PC-9 (cell line): ENCODE measurements around the gene CDH13. TPM values are rescaled to one million over a fixed set of nuclear protein-coding genes. Genes with fewer than 3 reads are reported as not detected.

Experiments used
- BruUV-seq: library from RNA; stranded (reverse); fragments of 400-500 nt; replicated peaks from 2 replicates; lab custom pipeline; 2021; lab: Mats Ljungman, UMichigan
- CTCF ChIA-PET: fragments of 300-600 bp; sonication (Branson Sonifier 250); formaldehyde crosslinking; loops from one replicate; lab custom pipeline; 2022; ENCODE audit warnings: antibody characterized with exemption; lab: Charles Lee
- POLR2A ChIA-PET: fragments of 300-600 bp; sonication (Branson Sonifier 250); formaldehyde crosslinking; loops from one replicate; lab custom pipeline; 2022; ENCODE audit warnings: antibody characterized with exemption; ENCODE audit not compliant: unreplicated experiment; lab: Charles Lee
- DNase-seq, 2 experiments: peaks; one replicate each; pipeline versions ENCODE4 v3.0.0 to v3.0.0-alpha.2; 2015 to 2022; ENCODE audit warnings: mixed read lengths in 1 of 2
- H2AFZ ChIP-seq: fragments of 200-600 bp; sonication (generic); 2 replicates; pipeline ENCODE4 v1.8.1; 2017; ENCODE audit warnings: antibody characterized with exemption
- H3F3A ChIP-seq: fragments of 200-600 bp; sonication (generic); 2 replicates; pipeline ENCODE4 v1.8.1; 2017; ENCODE audit warnings: antibody characterized with exemption, mild to moderate bottlenecking, low read depth; ENCODE audit not compliant: insufficient read depth
- H3K27ac ChIP-seq: fragments of 200-600 bp; sonication (generic); 2 replicates; pipeline ENCODE4 v1.6.1; 2016; ENCODE audit warnings: mixed run types
- H3K27me3 ChIP-seq: fragments of 200-600 bp; sonication (generic); 2 replicates; pipeline ENCODE4 v1.6.1; 2016; ENCODE audit warnings: low read depth, mixed run types; ENCODE audit not compliant: insufficient read depth
- H3K36me3 ChIP-seq: fragments of 200-600 bp; sonication (generic); 2 replicates; pipeline ENCODE4 v1.6.1; 2016; ENCODE audit warnings: low read depth, mixed run types
- H3K4me1 ChIP-seq: fragments of 200-600 bp; sonication (generic); replicated peaks from 2 replicates; pipeline ENCODE4 v1.6.1; 2016; ENCODE audit warnings: mixed run types; ENCODE audit not compliant: insufficient read depth
- H3K4me2 ChIP-seq: fragments of 200-600 bp; sonication (generic); 2 replicates; pipeline ENCODE4 v1.6.1; 2017; ENCODE audit warnings: mixed run types
- H3K4me3 ChIP-seq: fragments of 200-600 bp; sonication (generic); 2 replicates; pipeline ENCODE4 v1.6.1; 2016; ENCODE audit warnings: mixed run types
- H3K79me2 ChIP-seq: fragments of 200-600 bp; sonication (generic); 2 replicates; pipeline ENCODE4 v1.6.1; 2017; ENCODE audit warnings: low read depth, mixed run types
- H3K9me2 ChIP-seq: fragments of 200-600 bp; sonication (generic); 2 replicates; pipeline ENCODE4 v1.8.1; 2017; ENCODE audit warnings: mild to moderate bottlenecking; ENCODE audit not compliant: insufficient read depth
- H3K9me3 ChIP-seq: fragments of 200-600 bp; sonication (generic); 2 replicates; pipeline ENCODE4 v1.8.1; 2016; ENCODE audit warnings: low read depth; ENCODE audit not compliant: insufficient read depth
- H4K20me1 ChIP-seq: fragments of 200-600 bp; sonication (generic); 2 replicates; pipeline ENCODE4 v1.8.1; 2017; ENCODE audit not compliant: insufficient read depth
- CTCF ChIP-seq: fragments of 200-600 bp; sonication (generic); conservative IDR thresholded peaks from 2 replicates; pipeline ENCODE4 v1.6.1; 2017; ENCODE audit warnings: mixed run types, antibody characterized with exemption, mild to moderate bottlenecking, moderate library complexity
- EZH2 ChIP-seq: fragments of 200-600 bp; sonication (generic); IDR thresholded peaks from 2 replicates; pipeline ENCODE4 v1.8.0; 2017; ENCODE audit warnings: antibody characterized with exemption, low read depth
- intact Hi-C: fragments of 100-400 bp; cut with micrococcal nuclease; formaldehyde crosslinking; loops from one replicate; pipeline ENCODE4 v1.10.0; 2022; ENCODE audit not compliant: unreplicated experiment
- total RNA-seq: library from RNA; stranded (reverse); gene quantifications from 2 replicates; pipeline ENCODE4 v1.2.3, GENCODE V29; 2021

CDH13 gene
- total RNA-seq, 1 experiment from 2014 or later: 0.24 TPM

- Histone ChIP-seq H3K27ac (no peak overlapping the region), H3K36me3 (no peaks in the 10 kb centered on the region), H3K4me3 (no peak overlapping the region), H2AFZ (no peak overlapping the region), H3K9me2 (no peaks in the 10 kb centered on the region), H3K9me3 (no peaks in the 10 kb centered on the region), H3K79me2 (no peaks in the 10 kb centered on the region), H3K4me2 (no peak overlapping the region), H4K20me1 (no peaks in the 10 kb centered on the region; the same call in 1 of the 2 replicates), H3K27me3 (peaks cover 57% of the 10 kb centered on the region), H3K4me1 (no peaks in the 10 kb centered on the region), H3F3A (no peaks in the 10 kb centered on the region)
- BruUV-seq: no TSS peak
- TF ChIP-seq EZH2 (no peak), CTCF (no peak)
- POLR2A ChIA-PET: no interaction called here
- CTCF ChIA-PET: no interaction called here
- no peak for DNase-seq
- intact Hi-C loops: loop anchor here (5.0 kb wide), 1 partner anchor 247 kb away; no protein-coding TSS in a partner anchor
Observed at GRCh38 chr16:83110269-83110668, 483.5 kb downstream of the CDH13 start.

- Histone ChIP-seq H4K20me1 (no peaks in the 10 kb centered on the region; the same call in 1 of the 2 replicates), H3K79me2 (no peaks in the 10 kb centered on the region), H2AFZ (no peak overlapping the region), H3K4me1 (no peaks in the 10 kb centered on the region), H3K4me3 (no peak overlapping the region), H3K9me3 (no peaks in the 10 kb centered on the region), H3K27me3 (peaks cover 80% of the 10 kb centered on the region), H3K36me3 (no peaks in the 10 kb centered on the region), H3K4me2 (no peak overlapping the region), H3K27ac (no peak overlapping the region), H3K9me2 (no peaks in the 10 kb centered on the region), H3F3A (no peaks in the 10 kb centered on the region)
- TF ChIP-seq EZH2: no peak
- TF ChIP-seq CTCF: peak; percentile 57
- ChIA-PET CTCF (no interaction called here), POLR2A (no interaction called here)
- no TSS peak for BruUV-seq
- no peak for DNase-seq
- intact Hi-C loops: loop anchor here (5.0 kb wide), 1 partner anchor 244 kb away; no protein-coding TSS in a partner anchor
Observed at GRCh38 chr16:83113317-83113716, 486.5 kb downstream of the CDH13 start.

- peaks cover 80% of the 10 kb centered on the region for H3K27me3 ChIP-seq
- ChIA-PET CTCF (no interaction called here), POLR2A (no interaction called here)
- H3K9me2 ChIP-seq: no peaks in the 10 kb centered on the region
- BruUV-seq: no TSS peak
- DNase-seq: no peak
- H3K4me2 ChIP-seq: no peak overlapping the region
- intact Hi-C loops: loop anchor here (5.0 kb wide), 1 partner anchor 243 kb away; no protein-coding TSS in a partner anchor
- H2AFZ ChIP-seq: no peak overlapping the region
- H3K4me3 ChIP-seq: no peak overlapping the region
- no peak overlapping the region for H3K27ac ChIP-seq
- no peaks in the 10 kb centered on the region for H3K79me2 ChIP-seq
- H3K4me1 ChIP-seq: no peaks in the 10 kb centered on the region
- no peaks in the 10 kb centered on the region; the same call in 1 of the 2 replicates for H4K20me1 ChIP-seq
- H3K36me3 ChIP-seq: no peaks in the 10 kb centered on the region
- no peaks in the 10 kb centered on the region for H3F3A ChIP-seq
- no peak for TF ChIP-seq EZH2
- no peak for TF ChIP-seq CTCF
- H3K9me3 ChIP-seq: no peaks in the 10 kb centered on the region
Observed at GRCh38 chr16:83113811-83114210, 487.0 kb downstream of the CDH13 start.
